ENCODE data around the gene MAP7. TPM values are rescaled to one million over a fixed set of nuclear protein-coding genes. Genes with fewer than 3 reads are reported as not detected.

MAP7 gene
- total RNA-seq, 5 donors from 2014 or later (not counting 1 experiment from before 2014, with no cell fraction given) = 0.33 to 0.73 (median 0.57) TPM

DNA sequence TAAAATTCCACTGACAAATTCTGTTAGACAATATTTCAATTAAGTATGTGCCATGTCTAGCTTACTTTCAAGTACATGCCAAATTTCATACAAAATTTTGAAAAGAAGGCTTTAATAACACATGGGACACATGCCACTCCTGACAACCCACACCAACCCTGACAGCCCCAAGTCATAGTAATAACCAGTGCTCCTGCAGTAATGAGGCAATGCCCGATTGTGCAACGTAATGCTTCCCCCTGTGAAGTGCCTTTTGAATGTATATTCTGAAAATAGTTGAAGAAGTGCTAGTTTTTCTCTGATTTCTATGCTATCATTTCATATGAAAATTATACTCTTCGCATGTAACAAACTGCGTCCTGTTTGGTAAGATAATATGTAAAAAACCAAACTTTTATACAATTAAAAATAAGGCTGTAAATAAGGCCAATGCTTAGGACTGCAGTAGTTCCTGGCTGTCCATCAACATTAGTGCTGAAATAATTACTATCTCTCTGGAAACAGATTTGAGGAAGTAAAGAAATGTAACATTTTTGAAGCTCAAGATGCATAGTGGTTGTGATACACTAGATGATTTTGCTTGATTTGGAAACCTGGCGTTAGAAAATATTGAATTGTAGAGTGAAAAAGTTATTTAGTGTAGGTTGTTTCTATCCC lies 134.7 kb downstream of the MAP7 start:
- POLR2A ChIA-PET = interaction anchor here in 1 of 2 donors (0.6 kb wide), 1 partner anchor 11 kb away, joined by 4 read pairs; no protein-coding TSS in a partner anchor

DNA sequence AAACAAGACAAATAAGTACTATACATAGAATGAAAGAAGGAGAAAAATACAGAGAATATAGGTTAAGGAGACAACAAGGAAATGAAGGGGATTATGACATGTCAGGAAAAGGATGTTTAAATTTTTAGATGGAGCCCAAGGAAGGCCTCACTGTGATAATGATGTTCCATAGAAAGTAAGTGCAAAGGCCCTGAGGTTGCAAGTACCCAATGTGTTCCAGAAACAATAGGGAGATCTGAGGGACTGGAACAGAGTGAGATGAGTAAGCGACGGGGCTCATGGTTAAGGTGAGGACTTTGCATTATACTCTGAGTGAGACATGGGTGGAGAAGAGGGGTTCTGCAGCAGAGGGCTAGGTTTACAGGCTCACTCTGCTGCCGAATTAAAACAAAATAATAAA lies 137.8 kb downstream of the MAP7 start:
- ATAC-seq (replicated peaks in 1 of 4) (no peak), DNase-seq (no peak)
- Histone ChIP-seq H3K4me1 (ENCODE audit: control insufficient read depth in 1 of 2, extremely low read depth in 1 of 2, insufficient read depth in 2 of 2, low read length in 2 of 2) (no peaks in the 10 kb centered on the region), H3K27me3 (replicated peaks in 1 of 2; ENCODE audit: control insufficient read depth in 2 of 2, extremely low read depth in 1 of 2, insufficient read depth in 2 of 2, low read length in 1 of 2) (no peaks in the 10 kb centered on the region), H3K36me3 (ENCODE audit: control insufficient read depth in 2 of 2, extremely low read depth in 1 of 2, insufficient read depth in 1 of 2, low read length in 1 of 2) (no peaks in the 10 kb centered on the region), H3K4me3 (ENCODE audit: control insufficient read depth in 1 of 2, extremely low read depth in 1 of 2, low read length in 1 of 2) (no peak overlapping the region), H3K9me3 (no peaks in the 10 kb centered on the region), H3K27ac (ENCODE audit: low read length) (no peak overlapping the region)
- WGBS (ENCODE audit: insufficient coverage) = no CpG with 5 or more reads among the region's 3 CpGs
- no peaks in the 10 kb centered on the region for H3K9me3 Mint-ChIP-seq
- CTCF ChIA-PET = no interaction called here
- no peaks in the 10 kb centered on the region for H3K4me1 Mint-ChIP-seq
- H3K36me3 Mint-ChIP-seq = no peaks in the 10 kb centered on the region
- no peak overlapping the region for H3K4me3 Mint-ChIP-seq
- POLR2A ChIA-PET = no interaction called here
- H3K27ac Mint-ChIP-seq = no peak overlapping the region
- peaks cover 0 to 10% of the 10 kb centered on the region in 2 donors for H3K27me3 Mint-ChIP-seq

More for the DNA sequence above, 134.7 kb downstream of the MAP7 start:
- H3K27ac Mint-ChIP-seq = no peak overlapping the region
- CTCF ChIA-PET = no interaction called here
- no CpG with 5 or more reads among the region's 5 CpGs for WGBS (ENCODE audit: insufficient coverage)
- no peaks in the 10 kb centered on the region for H3K36me3 Mint-ChIP-seq
- no peaks in the 10 kb centered on the region for H3K4me1 Mint-ChIP-seq
- ATAC-seq (replicated peaks in 1 of 4) (no peak), DNase-seq (no peak)
- H3K9me3 ChIP-seq = no peaks in the 10 kb centered on the region
- H3K27ac ChIP-seq (ENCODE audit: low read length) = no peak overlapping the region
- no peak overlapping the region for H3K4me3 Mint-ChIP-seq
- peaks cover 0 to 4% of the 10 kb centered on the region in 2 donors for H3K27me3 Mint-ChIP-seq
- H3K36me3 ChIP-seq (ENCODE audit: control insufficient read depth in 2 of 2, extremely low read depth in 1 of 2, insufficient read depth in 1 of 2, low read length in 1 of 2) = no peaks in the 10 kb centered on the region
- H3K4me1 ChIP-seq (ENCODE audit: control insufficient read depth in 1 of 2, extremely low read depth in 1 of 2, insufficient read depth in 2 of 2, low read length in 2 of 2) = no peaks in the 10 kb centered on the region
- no peaks in the 10 kb centered on the region for H3K9me3 Mint-ChIP-seq
- no peak overlapping the region for H3K4me3 ChIP-seq (ENCODE audit: control insufficient read depth in 1 of 2, extremely low read depth in 1 of 2, low read length in 1 of 2)
- H3K27me3 ChIP-seq (replicated peaks in 1 of 2; ENCODE audit: control insufficient read depth in 2 of 2, extremely low read depth in 1 of 2, insufficient read depth in 2 of 2, low read length in 1 of 2) = no peaks in the 10 kb centered on the region

DNA sequence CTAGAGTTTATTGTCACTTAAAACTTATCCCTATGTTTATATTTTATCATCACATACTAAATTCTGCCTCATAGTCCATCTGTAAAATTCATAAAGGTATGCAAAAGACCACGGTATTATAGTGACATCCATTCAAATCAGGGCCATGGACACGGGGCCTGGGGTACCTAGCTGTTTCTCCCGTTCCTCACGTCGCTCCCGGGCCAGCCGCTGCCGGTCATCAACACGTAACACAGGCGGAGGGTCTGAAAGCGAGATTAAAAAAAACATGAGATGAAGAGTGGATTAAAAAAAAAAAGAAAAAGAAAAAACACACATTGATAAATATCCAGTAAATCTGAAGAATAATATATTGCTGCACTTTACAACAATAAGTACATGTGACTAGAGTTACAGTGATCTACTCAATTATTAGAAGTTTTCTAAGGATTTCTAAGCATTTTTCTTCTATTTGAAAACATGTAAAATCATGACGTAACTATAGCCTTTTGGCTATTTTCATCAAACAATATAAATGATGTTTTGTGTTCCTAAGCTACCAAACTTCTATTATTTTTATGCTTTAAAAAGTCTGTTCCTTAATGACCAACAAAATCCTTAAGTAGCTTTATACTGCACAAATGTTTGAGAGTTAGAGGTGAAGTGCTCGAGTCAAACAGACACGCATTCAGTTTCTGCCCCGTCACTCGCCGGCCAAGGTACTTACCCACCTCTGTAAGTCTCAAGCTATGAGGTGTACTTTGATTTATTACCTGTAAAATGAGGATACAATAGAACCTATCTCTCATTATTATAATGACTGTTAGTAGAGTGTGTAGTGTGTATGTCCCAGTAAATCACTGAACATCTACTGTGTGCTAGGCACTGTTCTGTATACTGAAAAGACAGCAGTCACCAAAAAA lies 138.5 kb downstream of the MAP7 start:
- Mint-ChIP-seq H3K4me3 (no peak overlapping the region), H3K36me3 (no peaks in the 10 kb centered on the region), H3K27me3 (peaks cover 0 to 10% of the 10 kb centered on the region in 2 donors), H3K27ac (no peak overlapping the region), H3K4me1 (no peaks in the 10 kb centered on the region), H3K9me3 (no peaks in the 10 kb centered on the region)
- H3K9me3 ChIP-seq = no peaks in the 10 kb centered on the region
- ChIA-PET CTCF (no interaction called here), POLR2A (no interaction called here)
- no peaks in the 10 kb centered on the region for H3K27me3 ChIP-seq (replicated peaks in 1 of 2; ENCODE audit: control insufficient read depth in 2 of 2, extremely low read depth in 1 of 2, insufficient read depth in 2 of 2, low read length in 1 of 2)
- no peaks in the 10 kb centered on the region for H3K4me1 ChIP-seq (ENCODE audit: control insufficient read depth in 1 of 2, extremely low read depth in 1 of 2, insufficient read depth in 2 of 2, low read length in 2 of 2)
- no peak overlapping the region for H3K27ac ChIP-seq (ENCODE audit: low read length)
- 60% methylated on average over 1 of the region's 17 CpGs for WGBS (ENCODE audit: insufficient coverage)
- no peak for ATAC-seq (replicated peaks in 1 of 4)
- no peaks in the 10 kb centered on the region for H3K36me3 ChIP-seq (ENCODE audit: control insufficient read depth in 2 of 2, extremely low read depth in 1 of 2, insufficient read depth in 1 of 2, low read length in 1 of 2)
- DNase-seq = no peak
- no peak overlapping the region for H3K4me3 ChIP-seq (ENCODE audit: control insufficient read depth in 1 of 2, extremely low read depth in 1 of 2, low read length in 1 of 2)

DNA sequence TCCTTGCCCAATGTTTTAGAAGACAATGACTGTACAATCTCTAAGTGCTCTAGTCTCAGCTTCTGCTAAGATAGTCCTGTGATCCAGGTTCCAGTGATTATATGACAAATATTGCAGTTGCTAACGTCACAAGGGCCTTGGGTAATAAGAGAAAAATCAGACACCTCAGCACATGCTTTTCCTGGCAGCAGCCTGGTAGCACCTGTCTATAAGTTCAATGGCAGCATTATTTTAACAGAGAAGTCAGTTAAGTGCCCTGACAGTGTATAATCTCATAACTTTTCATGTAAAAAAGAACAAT lies 139.2 kb downstream of the MAP7 start:
- no peaks in the 10 kb centered on the region for H3K9me3 Mint-ChIP-seq
- POLR2A ChIA-PET = no interaction called here
- H3K27ac Mint-ChIP-seq = no peak overlapping the region
- WGBS (ENCODE audit: insufficient coverage) = 71% methylated on average over 1 of the region's 1 CpG
- peaks cover 0 to 12% of the 10 kb centered on the region in 2 donors for H3K27me3 Mint-ChIP-seq
- DNase-seq (no peak), ATAC-seq (replicated peaks in 1 of 4) (no peak)
- Histone ChIP-seq H3K9me3 (no peaks in the 10 kb centered on the region), H3K36me3 (ENCODE audit: control insufficient read depth in 2 of 2, extremely low read depth in 1 of 2, insufficient read depth in 1 of 2, low read length in 1 of 2) (no peaks in the 10 kb centered on the region), H3K27me3 (replicated peaks in 1 of 2; ENCODE audit: control insufficient read depth in 2 of 2, extremely low read depth in 1 of 2, insufficient read depth in 2 of 2, low read length in 1 of 2) (no peaks in the 10 kb centered on the region), H3K27ac (ENCODE audit: low read length) (no peak overlapping the region), H3K4me1 (ENCODE audit: control insufficient read depth in 1 of 2, extremely low read depth in 1 of 2, insufficient read depth in 2 of 2, low read length in 2 of 2) (no peaks in the 10 kb centered on the region), H3K4me3 (ENCODE audit: control insufficient read depth in 1 of 2, extremely low read depth in 1 of 2, low read length in 1 of 2) (no peak overlapping the region)
- H3K4me3 Mint-ChIP-seq = no peak overlapping the region
- CTCF ChIA-PET = no interaction called here
- no peaks in the 10 kb centered on the region for H3K4me1 Mint-ChIP-seq
- no peaks in the 10 kb centered on the region for H3K36me3 Mint-ChIP-seq

DNA sequence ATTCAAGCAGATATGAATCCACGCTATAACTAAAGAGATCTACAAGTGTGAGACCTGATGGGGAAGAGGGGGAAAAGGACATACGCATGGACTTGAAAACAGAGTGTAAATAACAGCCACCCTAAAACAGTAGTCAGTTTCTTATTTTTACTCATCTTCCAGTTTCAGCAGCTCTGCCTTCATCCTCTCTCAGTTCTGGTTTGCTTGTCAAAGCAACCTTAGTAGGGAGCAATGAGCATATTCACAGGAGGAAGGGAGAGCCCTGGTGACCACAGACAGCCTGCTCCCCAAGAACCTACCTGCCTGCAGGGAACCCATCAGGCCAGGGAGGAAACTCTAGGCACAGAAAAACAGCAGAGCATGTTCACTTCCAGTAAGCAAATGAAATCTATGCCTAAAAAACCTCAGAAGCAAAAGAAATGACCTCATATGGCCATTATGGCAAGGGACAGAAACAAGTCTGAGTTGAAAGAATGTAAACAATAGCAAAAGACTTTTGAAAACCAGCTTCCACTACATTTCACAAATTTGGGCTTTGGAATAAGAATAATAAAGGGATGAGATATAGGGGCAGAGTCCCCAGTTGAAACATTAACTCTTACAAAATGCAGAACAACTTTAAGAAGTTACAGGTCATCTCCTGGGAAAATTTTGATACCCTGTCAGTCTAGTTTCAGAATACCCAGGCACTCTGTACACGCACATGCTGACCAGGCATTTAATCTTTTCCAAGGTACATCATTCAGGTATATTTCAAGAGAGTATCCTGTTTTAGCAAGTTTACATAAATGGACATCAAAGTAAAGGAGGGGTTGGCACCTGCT lies 139.8 kb downstream of the MAP7 start:
- CTCF ChIA-PET = no interaction called here
- POLR2A ChIA-PET = no interaction called here

DNA sequence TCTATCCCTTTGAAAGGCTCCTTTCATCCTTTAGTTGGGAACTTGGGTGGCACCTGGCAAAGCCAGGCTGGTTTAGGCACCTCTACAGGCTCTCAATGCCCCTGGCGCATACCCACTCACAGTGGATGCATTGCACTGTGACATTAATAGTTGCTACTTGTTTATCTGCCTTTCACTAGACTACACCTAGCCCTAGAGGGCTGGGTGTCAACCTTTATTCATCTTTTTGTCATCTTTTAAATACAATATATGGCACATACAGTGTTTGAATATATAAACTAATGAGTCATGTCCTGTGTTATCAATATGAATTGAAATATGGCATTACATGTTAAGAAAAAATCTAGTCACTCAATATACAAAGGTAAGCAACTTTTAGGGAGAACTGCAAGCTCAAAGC lies 140.6 kb downstream of the MAP7 start:
- no peaks in the 10 kb centered on the region for H3K36me3 Mint-ChIP-seq
- H3K27me3 ChIP-seq (replicated peaks in 1 of 2; ENCODE audit: control insufficient read depth in 2 of 2, extremely low read depth in 1 of 2, insufficient read depth in 2 of 2, low read length in 1 of 2) = no peaks in the 10 kb centered on the region
- no peaks in the 10 kb centered on the region for H3K4me1 Mint-ChIP-seq
- DNase-seq (no peak), ATAC-seq (replicated peaks in 1 of 4) (no peak)
- ChIA-PET CTCF (no interaction called here), POLR2A (no interaction called here)
- no peaks in the 10 kb centered on the region for H3K9me3 Mint-ChIP-seq
- no peaks in the 10 kb centered on the region for H3K4me1 ChIP-seq (ENCODE audit: control insufficient read depth in 1 of 2, extremely low read depth in 1 of 2, insufficient read depth in 2 of 2, low read length in 2 of 2)
- H3K27ac ChIP-seq (ENCODE audit: low read length) = no peak overlapping the region
- WGBS (ENCODE audit: insufficient coverage) = 100% methylated on average over 1 of the region's 1 CpG
- H3K4me3 ChIP-seq (ENCODE audit: control insufficient read depth in 1 of 2, extremely low read depth in 1 of 2, low read length in 1 of 2) = no peak overlapping the region
- H3K27me3 Mint-ChIP-seq = peaks cover 0 to 14% of the 10 kb centered on the region in 2 donors
- no peaks in the 10 kb centered on the region for H3K36me3 ChIP-seq (ENCODE audit: control insufficient read depth in 2 of 2, extremely low read depth in 1 of 2, insufficient read depth in 1 of 2, low read length in 1 of 2)
- H3K4me3 Mint-ChIP-seq = no peak overlapping the region
- no peaks in the 10 kb centered on the region for H3K9me3 ChIP-seq
- no peak overlapping the region for H3K27ac Mint-ChIP-seq

More for the DNA sequence above, 139.8 kb downstream of the MAP7 start:
- Histone ChIP-seq H3K4me1 (ENCODE audit: control insufficient read depth in 1 of 2, extremely low read depth in 1 of 2, insufficient read depth in 2 of 2, low read length in 2 of 2) (no peaks in the 10 kb centered on the region), H3K9me3 (no peaks in the 10 kb centered on the region), H3K4me3 (ENCODE audit: control insufficient read depth in 1 of 2, extremely low read depth in 1 of 2, low read length in 1 of 2) (no peak overlapping the region), H3K27me3 (replicated peaks in 1 of 2; ENCODE audit: control insufficient read depth in 2 of 2, extremely low read depth in 1 of 2, insufficient read depth in 2 of 2, low read length in 1 of 2) (no peaks in the 10 kb centered on the region), H3K36me3 (ENCODE audit: control insufficient read depth in 2 of 2, extremely low read depth in 1 of 2, insufficient read depth in 1 of 2, low read length in 1 of 2) (no peaks in the 10 kb centered on the region), H3K27ac (ENCODE audit: low read length) (no peak overlapping the region)
- DNase-seq (no peak), ATAC-seq (replicated peaks in 1 of 4) (no peak)
- Mint-ChIP-seq H3K4me3 (no peak overlapping the region), H3K36me3 (no peaks in the 10 kb centered on the region), H3K9me3 (no peaks in the 10 kb centered on the region), H3K27ac (no peak overlapping the region), H3K27me3 (peaks cover 0 to 14% of the 10 kb centered on the region in 2 donors), H3K4me1 (no peaks in the 10 kb centered on the region)
- no CpG with 5 or more reads among the region's 3 CpGs for WGBS (ENCODE audit: insufficient coverage)

Data from T-cell (primary cell).